NB4 (cell line): ENCODE measurements around the gene FUOM.

Experiments
- DNase-seq: peaks from one replicate; pipeline ENCODE4 v3.0.0; 2010; ENCODE audit warnings: low read depth
- H3K4me3 ChIP-seq: one replicate; pipeline ENCODE4 v1.5.1; 2011; ENCODE audit warnings: mild to moderate bottlenecking, low read depth, low read length, moderate library complexity
- MYC ChIP-seq: IDR thresholded peaks from 2 replicates; pipeline ENCODE4 v1.6.1; 2011; ENCODE audit warnings: low read depth, low read length
- POLR2A ChIP-seq: IDR thresholded peaks from 2 replicates; pipeline ENCODE4 v1.6.1; 2011; ENCODE audit warnings: mild to moderate bottlenecking; ENCODE audit not compliant: insufficient read length; ENCODE audit errors: extremely low read depth
- TF ChIP-seq, protein P1 (sequence below): IDR thresholded peaks from one replicate; pipeline ENCODE4 v1.5.1; 2012; ENCODE audit warnings: low read depth, low read length
- TF ChIP-seq, protein P2 (sequence below): IDR thresholded peaks from 2 replicates; pipeline ENCODE4 v1.6.1; 2011; ENCODE audit warnings: low read depth, low read length

FUOM gene

DNA sequence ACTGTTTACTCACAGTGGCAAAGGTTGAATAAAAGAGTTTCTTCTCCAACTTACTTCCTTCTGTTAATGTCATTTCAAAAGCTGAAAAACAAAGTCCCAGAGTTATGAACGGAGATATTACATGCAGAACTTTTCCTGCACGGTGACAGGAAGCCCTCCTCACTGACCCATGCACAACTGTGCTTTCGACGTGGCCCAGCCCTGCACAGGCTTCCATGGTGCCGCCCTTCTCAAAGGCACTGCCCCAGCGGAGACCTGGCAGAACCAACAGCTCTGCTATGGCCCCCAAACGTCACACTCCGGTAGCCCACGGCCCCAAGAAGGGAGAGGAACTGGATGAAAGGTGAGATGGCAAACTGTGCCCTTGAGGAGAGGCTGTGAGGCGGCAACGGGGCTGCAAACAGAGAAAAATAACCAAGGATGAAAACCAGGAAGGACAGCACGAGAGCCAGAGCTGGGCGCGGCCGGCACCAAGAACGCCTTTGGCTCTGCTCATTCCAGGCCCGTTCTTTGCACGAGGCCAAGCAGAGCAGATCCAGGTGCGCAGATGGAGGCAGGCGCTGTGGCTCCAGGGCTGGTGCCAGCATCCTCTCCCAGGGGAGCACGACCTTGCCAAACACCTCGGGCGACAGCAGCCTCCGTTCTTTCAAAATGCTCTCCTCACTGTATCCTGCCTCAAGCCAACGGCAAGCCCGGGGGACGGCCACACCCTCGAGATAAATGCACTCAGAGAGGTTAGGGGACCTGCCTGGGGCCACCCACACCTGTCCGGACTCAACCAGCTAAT, 7.0 kb upstream of the FUOM start:
- no peak for DNase-seq
- no peak overlapping the region for H3K4me3 ChIP-seq
- TF ChIP-seq, protein P1, sequence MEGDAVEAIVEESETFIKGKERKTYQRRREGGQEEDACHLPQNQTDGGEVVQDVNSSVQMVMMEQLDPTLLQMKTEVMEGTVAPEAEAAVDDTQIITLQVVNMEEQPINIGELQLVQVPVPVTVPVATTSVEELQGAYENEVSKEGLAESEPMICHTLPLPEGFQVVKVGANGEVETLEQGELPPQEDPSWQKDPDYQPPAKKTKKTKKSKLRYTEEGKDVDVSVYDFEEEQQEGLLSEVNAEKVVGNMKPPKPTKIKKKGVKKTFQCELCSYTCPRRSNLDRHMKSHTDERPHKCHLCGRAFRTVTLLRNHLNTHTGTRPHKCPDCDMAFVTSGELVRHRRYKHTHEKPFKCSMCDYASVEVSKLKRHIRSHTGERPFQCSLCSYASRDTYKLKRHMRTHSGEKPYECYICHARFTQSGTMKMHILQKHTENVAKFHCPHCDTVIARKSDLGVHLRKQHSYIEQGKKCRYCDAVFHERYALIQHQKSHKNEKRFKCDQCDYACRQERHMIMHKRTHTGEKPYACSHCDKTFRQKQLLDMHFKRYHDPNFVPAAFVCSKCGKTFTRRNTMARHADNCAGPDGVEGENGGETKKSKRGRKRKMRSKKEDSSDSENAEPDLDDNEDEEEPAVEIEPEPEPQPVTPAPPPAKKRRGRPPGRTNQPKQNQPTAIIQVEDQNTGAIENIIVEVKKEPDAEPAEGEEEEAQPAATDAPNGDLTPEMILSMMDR, result no peak
- TF ChIP-seq POLR2A (no peak), MYC (no peak)
- TF ChIP-seq, protein P2, sequence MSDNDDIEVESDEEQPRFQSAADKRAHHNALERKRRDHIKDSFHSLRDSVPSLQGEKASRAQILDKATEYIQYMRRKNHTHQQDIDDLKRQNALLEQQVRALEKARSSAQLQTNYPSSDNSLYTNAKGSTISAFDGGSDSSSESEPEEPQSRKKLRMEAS, result no peak

DNA sequence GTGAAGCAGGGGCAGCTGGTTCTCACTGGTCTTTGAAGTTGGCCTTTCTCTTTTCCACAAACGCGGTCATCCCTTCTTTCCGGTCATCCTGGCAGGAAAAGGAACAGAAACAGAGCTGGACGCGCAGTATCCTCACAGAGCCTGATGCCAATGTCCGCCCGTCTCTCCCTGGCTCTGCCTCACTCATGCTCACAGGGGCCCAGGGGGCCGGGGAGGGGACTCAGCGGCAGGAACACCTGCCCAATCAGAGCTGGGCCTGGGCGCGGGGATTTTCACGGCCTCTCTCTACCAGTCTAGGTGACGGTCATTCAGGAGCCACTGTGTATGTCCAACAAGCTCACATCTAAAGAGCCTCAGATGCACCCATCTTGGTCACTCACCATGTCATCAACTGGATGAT, 5.0 kb upstream of the FUOM start:
- TF ChIP-seq, protein P1, result no peak
- TF ChIP-seq POLR2A (no peak), MYC (no peak)
- TF ChIP-seq, protein P2, result no peak
- no peak overlapping the region for H3K4me3 ChIP-seq
- DNase-seq, result no peak

DNA sequence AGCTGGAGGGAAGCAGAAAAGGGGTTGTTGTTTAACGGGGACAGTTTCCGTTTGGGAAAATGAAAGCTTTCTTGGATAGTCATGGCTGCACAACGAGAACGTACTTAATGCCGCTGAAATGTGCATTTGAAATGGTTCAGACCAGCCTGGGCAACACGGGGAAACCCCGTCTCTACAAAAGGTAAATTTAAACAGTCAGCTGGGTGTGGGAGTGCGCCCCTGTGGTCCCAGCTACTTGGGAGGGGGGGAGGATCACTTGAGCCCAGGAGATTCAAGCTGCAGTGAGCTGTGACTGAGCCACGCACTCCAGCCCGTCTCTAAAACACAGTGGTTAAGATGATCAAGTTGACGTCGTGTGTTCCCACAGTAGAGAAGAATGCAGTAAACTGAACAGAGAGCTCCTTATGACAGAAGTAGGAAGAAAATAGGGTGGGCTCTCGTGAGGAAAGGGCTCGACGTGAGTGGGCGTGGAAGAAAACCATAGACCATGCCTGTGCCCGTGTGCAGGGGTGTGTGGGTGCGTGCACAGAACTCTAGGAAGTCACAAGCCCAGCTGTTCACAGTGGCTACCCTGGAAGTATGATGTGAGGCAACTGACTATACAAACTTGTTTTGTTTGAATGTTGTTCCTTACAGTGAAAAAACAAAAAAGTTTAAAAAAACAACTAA, 4.1 kb upstream of the FUOM start:
- TF ChIP-seq POLR2A (no peak), MYC (no peak)
- TF ChIP-seq, protein P2, result no peak
- TF ChIP-seq, protein P1, result no peak
- no peak for DNase-seq
- H3K4me3 ChIP-seq, result no peak overlapping the region

DNA sequence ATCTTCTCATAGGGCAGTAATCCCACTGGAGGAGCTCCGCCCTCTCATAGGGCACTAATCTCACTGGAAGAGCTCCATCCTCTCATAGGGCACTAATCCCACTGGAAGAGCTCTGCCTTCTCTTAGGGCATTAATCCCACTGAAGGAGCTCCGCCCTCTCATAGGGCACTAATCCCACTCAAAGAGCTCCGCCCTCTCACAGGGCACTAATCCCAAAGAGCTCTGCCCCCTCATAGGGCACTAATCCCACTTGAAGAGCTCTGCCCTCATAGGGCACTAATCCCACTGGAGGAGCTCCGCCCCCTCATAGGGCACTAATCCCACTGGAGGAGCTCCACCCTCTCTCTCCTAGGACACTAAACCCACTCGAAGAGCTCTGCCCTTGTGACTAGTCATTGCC, 3.4 kb upstream of the FUOM start:
- DNase-seq, result no peak
- H3K4me3 ChIP-seq, result no peak overlapping the region
- TF ChIP-seq, protein P1, result no peak
- TF ChIP-seq, protein P2, result no peak
- TF ChIP-seq MYC (no peak), POLR2A (no peak)

DNA sequence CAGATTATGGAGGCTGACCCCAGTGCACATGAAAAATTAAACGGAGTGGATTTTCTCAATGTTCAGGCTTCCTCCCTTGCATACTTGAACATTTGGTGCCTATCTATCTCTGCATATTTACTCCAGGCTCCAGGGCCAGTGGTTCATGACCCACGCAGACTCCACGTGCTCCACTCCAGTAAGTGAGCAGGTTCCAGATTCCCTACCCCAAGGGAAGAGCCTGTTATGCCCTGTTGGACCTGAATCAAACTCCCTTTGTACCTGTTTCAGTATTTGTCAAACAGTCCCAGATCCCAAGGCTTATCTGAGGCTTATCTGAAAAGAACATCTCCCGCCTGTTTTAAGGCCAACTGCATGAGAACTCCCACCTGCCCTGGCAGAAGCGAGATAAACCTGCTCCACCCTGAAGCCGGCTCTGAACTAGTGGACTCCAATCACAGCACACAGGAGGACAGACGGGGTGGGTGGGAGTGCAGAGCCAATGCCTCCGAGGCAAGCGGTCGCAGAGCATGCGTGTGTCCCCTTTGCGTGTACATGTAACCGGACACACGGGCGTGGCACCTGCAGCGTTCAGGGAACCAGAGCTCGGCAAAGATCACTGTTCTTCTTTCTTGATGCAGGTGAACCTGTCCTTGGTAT, 2.3 kb upstream of the FUOM start:
- H3K4me3 ChIP-seq, result no peak overlapping the region
- DNase-seq, result no peak
- TF ChIP-seq, protein P2, result no peak
- TF ChIP-seq, protein P1, result no peak
- no peak for TF ChIP-seq POLR2A
- TF ChIP-seq MYC, result no peak
